ENCODE results near the gene MGAT5B. TPM values are rescaled to one million over a fixed set of nuclear protein-coding genes. Genes with fewer than 3 reads are reported as not detected.

MGAT5B gene
- total and polyA plus RNA-seq, 2 of the 13 experiments (the other 11 are each of a cell fraction or from before 2014, with no cell fraction given) = 0.07 to 0.13 TPM

DNA sequence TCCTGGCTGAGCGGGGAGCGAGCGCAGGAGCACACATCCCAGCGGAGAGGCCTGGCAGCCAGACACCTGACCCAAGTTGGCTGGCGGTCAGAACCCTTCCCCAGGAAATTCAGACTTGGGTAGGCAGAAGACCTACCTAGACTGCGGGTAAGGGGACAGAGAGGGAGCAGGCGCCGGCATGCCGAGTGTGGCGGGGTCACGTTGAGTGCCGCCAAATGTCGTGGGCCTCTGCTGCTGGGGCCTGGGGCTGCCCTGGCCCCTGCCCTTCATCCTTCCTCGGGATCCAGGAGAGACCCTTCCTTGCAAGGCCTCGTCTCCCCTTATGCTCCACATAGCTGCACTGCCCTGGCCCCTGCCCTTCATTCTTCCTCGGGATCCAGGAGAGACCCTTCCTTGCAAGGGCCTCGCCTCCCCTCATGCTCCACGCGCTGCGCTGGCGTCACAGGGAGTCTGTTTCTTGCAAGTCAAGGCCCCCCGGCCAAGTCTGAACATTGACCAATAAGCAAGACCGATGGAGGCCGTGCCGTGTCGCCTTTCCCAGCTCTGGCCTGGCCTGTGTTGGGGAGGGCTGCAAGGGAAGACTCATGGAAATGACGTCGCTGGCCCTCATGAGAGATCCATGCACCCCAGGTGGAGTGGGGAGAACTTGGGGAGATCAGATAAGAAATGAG is 47.8 kb downstream of the MGAT5B start:
- Histone ChIP-seq H4K20me1 (ENCODE audit: insufficient read depth, low read length) (peaks cover 14% of the 10 kb centered on the region; the same call in 1 of the 2 replicates), H3K4me3 (replicated peaks in 1 of 3; ENCODE audit: insufficient read depth in 1 of 3, low read depth in 2 of 3, low read length in 3 of 3) (no peak overlapping the region), H2AFZ (ENCODE audit: low read length) (no peak overlapping the region), H3K27ac (ENCODE audit: extremely low read length, insufficient read depth, low read length) (no peak overlapping the region), H3K27me3 (ENCODE audit: control insufficient read depth in 1 of 2, insufficient read depth in 2 of 2, low read length in 2 of 2) (peaks cover 15 to 89% of the 10 kb centered on the region in 2 experiments), H3K9ac (ENCODE audit: insufficient read depth, low read depth, low read length) (no peak overlapping the region), H3K4me1 (ENCODE audit: insufficient read depth, low read length) (peaks cover 20% of the 10 kb centered on the region), H3K4me2 (ENCODE audit: low read depth, low read length) (no peak overlapping the region), H3K9me3 (ENCODE audit: low read length) (no peaks in the 10 kb centered on the region), H3K79me2 (ENCODE audit: insufficient read depth, low read length) (no peaks in the 10 kb centered on the region), H3K36me3 (replicated peaks in 1 of 2; ENCODE audit: control insufficient read depth in 1 of 2, insufficient read depth in 2 of 2, low read length in 2 of 2) (no peaks in the 10 kb centered on the region)
- DNase-seq (ENCODE audit: low spot score) (no peak), FAIRE-seq (no peak), ATAC-seq (no peak)
- in situ Hi-C loops (cut with HindIII; ENCODE audit: extremely low pct_ligation_motif_present, low pct_unique_long_range_greater_than_20kb) (no loop called here), intact Hi-C loops (cut with micrococcal nuclease; ENCODE audit: unreplicated experiment) (no loop called here)
- POLR2A ChIA-PET = no interaction called here
- CTCF ChIA-PET (ENCODE audit: low intra/inter-chr PET ratio, low total read pairs) = no interaction called here
- TF ChIP-seq ERF (CRISPR knock-in tag; IDR thresholded peaks at IDR 0.05) (no peak), SYNCRIP (IDR thresholded peaks at IDR 0.05; ENCODE audit: insufficient read depth, low read depth, low read length) (no peak), PHB2 (IDR thresholded peaks at IDR 0.05; ENCODE audit: partially characterized antibody) (no peak), ZNF547 (CRISPR knock-in tag; IDR thresholded peaks at IDR 0.05) (no peak), CCAR2 (optimal IDR thresholded peaks at IDR 0.05; ENCODE audit: low read depth, low read length) (no peak), FOXA3 (CRISPR knock-in tag; IDR thresholded peaks at IDR 0.05) (no peak), FOSL1 (CRISPR knock-in tag; IDR thresholded peaks at IDR 0.05; ENCODE audit: borderline replicate concordance) (no peak), ARNT2 (CRISPR knock-in tag; IDR thresholded peaks at IDR 0.05; ENCODE audit: low read depth) (no peak), KAT8 (CRISPR knock-in tag; IDR thresholded peaks at IDR 0.05) (no peak)
- TF ChIP-seq, protein P1, sequence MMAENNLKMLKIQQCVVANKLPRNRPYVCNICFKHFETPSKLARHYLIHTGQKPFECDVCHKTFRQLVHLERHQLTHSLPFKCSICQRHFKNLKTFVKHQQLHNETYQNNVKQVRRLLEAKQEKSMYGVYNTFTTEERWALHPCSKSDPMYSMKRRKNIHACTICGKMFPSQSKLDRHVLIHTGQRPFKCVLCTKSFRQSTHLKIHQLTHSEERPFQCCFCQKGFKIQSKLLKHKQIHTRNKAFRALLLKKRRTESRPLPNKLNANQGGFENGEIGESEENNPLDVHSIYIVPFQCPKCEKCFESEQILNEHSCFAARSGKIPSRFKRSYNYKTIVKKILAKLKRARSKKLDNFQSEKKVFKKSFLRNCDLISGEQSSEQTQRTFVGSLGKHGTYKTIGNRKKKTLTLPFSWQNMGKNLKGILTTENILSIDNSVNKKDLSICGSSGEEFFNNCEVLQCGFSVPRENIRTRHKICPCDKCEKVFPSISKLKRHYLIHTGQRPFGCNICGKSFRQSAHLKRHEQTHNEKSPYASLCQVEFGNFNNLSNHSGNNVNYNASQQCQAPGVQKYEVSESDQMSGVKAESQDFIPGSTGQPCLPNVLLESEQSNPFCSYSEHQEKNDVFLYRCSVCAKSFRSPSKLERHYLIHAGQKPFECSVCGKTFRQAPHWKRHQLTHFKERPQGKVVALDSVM (CRISPR knock-in tag; IDR thresholded peaks at IDR 0.05) = no peak
- TF ChIP-seq, protein P2, sequence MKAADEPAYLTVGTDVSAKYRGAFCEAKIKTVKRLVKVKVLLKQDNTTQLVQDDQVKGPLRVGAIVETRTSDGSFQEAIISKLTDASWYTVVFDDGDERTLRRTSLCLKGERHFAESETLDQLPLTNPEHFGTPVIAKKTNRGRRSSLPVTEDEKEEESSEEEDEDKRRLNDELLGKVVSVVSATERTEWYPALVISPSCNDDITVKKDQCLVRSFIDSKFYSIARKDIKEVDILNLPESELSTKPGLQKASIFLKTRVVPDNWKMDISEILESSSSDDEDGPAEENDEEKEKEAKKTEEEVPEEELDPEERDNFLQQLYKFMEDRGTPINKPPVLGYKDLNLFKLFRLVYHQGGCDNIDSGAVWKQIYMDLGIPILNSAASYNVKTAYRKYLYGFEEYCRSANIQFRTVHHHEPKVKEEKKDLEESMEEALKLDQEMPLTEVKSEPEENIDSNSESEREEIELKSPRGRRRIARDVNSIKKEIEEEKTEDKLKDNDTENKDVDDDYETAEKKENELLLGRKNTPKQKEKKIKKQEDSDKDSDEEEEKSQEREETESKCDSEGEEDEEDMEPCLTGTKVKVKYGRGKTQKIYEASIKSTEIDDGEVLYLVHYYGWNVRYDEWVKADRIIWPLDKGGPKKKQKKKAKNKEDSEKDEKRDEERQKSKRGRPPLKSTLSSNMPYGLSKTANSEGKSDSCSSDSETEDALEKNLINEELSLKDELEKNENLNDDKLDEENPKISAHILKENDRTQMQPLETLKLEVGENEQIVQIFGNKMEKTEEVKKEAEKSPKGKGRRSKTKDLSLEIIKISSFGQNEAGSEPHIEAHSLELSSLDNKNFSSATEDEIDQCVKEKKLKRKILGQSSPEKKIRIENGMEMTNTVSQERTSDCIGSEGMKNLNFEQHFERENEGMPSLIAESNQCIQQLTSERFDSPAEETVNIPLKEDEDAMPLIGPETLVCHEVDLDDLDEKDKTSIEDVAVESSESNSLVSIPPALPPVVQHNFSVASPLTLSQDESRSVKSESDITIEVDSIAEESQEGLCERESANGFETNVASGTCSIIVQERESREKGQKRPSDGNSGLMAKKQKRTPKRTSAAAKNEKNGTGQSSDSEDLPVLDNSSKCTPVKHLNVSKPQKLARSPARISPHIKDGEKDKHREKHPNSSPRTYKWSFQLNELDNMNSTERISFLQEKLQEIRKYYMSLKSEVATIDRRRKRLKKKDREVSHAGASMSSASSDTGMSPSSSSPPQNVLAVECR (CRISPR knock-in tag; IDR thresholded peaks at IDR 0.05; ENCODE audit: borderline replicate concordance) = no peak
- no TSS peak for BruUV-seq (replicated peaks)
- 83% methylated on average over 27 of the region's 28 CpGs for WGBS (ENCODE audit: low lambda C conversion rate)

Measured in HepG2 (cell line).